ENCODE data around the gene VWA8.

DNA sequence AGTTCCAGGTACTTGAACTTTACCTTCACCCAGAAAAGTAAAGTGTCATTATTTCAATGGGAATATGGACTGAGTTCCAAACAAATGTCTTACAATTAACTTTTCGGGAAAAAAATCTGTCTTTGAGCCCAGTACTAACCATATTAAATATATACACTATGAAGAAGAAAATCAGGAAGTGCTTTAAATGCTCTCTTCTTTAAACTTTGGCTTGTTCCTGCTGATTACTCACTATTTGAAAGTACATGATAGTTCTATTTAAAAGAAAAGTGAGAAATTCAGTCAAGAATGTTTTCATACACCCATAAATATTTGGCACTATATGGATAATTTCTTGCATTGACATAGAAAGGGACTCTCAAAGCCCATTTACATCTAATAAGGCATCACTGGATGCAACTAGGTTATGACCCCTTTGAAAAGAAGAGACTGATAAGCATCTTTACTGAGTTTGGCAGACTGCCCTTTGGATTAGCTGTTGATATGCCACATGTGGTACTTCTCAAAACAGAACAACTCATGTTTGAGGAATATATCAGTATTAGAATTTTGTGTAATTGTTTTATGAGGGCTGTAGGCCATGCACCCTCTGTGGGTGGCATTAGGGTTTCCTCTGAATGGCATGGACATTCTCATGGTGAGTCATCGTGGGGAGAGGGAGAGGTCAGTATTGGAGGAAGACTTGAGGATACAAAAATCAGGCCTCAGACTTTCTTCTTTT is 25.0 kb upstream of the VWA8 start:
- TF ChIP-seq, protein P1, sequence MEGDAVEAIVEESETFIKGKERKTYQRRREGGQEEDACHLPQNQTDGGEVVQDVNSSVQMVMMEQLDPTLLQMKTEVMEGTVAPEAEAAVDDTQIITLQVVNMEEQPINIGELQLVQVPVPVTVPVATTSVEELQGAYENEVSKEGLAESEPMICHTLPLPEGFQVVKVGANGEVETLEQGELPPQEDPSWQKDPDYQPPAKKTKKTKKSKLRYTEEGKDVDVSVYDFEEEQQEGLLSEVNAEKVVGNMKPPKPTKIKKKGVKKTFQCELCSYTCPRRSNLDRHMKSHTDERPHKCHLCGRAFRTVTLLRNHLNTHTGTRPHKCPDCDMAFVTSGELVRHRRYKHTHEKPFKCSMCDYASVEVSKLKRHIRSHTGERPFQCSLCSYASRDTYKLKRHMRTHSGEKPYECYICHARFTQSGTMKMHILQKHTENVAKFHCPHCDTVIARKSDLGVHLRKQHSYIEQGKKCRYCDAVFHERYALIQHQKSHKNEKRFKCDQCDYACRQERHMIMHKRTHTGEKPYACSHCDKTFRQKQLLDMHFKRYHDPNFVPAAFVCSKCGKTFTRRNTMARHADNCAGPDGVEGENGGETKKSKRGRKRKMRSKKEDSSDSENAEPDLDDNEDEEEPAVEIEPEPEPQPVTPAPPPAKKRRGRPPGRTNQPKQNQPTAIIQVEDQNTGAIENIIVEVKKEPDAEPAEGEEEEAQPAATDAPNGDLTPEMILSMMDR (IDR thresholded peaks at IDR 0.05): no peak
- TF ChIP-seq POLR2A (IDR thresholded peaks at IDR 0.05) (no peak), EP300 (IDR thresholded peaks at IDR 0.05) (no peak), POLR2AphosphoS5 (IDR thresholded peaks at IDR 0.05) (no peak)
